GM19372 (cell line): ENCODE results near the gene PLEKHO1.
"Not testable (repeated sequence)": the region's sequence is repeated elsewhere in the genome, so short reads cannot be mapped to it uniquely, and the experiment has no call there.

Experiments
- ATAC-seq: cut with Tn5 transposase; IDR thresholded peaks from one replicate; pipeline ENCODE4 v1.9.1; 2021; ENCODE audit warnings: mild to moderate bottlenecking, low read depth, moderate library complexity; ENCODE audit not compliant: unreplicated experiment

The PLEKHO1 gene, protein sequence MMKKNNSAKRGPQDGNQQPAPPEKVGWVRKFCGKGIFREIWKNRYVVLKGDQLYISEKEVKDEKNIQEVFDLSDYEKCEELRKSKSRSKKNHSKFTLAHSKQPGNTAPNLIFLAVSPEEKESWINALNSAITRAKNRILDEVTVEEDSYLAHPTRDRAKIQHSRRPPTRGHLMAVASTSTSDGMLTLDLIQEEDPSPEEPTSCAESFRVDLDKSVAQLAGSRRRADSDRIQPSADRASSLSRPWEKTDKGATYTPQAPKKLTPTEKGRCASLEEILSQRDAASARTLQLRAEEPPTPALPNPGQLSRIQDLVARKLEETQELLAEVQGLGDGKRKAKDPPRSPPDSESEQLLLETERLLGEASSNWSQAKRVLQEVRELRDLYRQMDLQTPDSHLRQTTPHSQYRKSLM

GRCh38 chr1:150149271-150150132 is at the start of gene PLEKHO1:
PLEKHO1 (plus strand) TSS chr1:150149916; CDS start chr1:150150258, 342 bp downstream.
- ATAC-seq = peak; percentile 51

DNA sequence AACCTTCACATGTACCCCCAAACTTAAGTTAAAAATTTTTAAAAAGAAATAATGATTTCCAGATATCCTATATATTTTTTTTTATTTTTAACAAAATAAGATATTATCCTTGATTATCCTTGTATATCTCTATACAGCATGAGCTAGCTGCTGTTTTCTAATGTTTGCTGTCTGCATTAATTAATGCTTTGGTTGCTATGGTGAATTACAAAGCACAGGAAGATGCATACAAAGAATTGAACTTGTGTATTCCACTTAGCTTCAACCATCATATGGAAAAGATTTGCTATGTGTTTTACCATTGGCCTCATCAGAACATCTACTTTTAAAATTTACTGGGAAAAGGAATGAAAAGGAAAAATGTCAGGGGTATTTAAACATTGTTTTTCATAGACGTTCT is 46.7 kb upstream of the PLEKHO1 start:
- no peak for ATAC-seq

DNA sequence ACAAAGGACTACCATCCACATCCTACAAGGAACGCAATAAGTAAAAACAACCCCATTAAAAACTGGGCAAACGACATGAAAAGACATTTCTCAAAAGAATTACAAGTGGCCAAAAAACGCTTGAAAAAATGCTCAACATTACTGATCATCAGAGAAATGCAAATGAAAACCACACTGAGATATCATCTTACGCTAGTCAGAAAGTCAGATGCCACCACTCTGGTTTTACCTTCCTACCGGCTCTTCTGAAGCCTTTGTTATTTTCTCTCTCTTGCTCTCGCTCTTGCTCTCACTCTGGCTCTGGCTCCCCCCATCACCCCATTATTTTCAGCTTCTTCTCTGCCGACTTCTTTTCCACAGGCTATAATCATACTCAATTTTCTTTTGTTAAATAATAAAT is 43.4 kb upstream of the PLEKHO1 start:
- no peak for ATAC-seq

- ATAC-seq = no peak
Observed at GRCh38 chr1:150109586-150109985, 40.1 kb upstream of the PLEKHO1 start.

DNA sequence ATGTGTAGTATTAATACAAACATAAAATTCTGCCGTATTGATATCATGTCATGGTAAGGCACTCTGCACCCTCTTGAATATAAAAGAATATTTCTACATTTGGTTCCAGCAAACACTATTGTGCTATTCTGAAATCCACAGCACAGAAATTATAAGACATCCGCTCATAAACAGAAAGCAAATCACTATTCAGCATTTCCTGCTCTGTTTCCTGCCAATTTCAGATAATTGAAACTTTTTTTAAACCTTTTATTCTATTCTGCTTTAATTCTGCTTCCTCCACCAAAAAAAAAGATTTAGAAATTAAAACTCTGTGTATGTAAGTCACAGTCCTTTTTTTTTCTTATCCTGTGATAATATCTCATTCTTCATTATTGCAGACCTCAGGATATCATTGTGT is 39.6 kb upstream of the PLEKHO1 start:
- no peak for ATAC-seq

- no peak for ATAC-seq
Observed at GRCh38 chr1:150111670-150112069, 38.0 kb upstream of the PLEKHO1 start.

DNA sequence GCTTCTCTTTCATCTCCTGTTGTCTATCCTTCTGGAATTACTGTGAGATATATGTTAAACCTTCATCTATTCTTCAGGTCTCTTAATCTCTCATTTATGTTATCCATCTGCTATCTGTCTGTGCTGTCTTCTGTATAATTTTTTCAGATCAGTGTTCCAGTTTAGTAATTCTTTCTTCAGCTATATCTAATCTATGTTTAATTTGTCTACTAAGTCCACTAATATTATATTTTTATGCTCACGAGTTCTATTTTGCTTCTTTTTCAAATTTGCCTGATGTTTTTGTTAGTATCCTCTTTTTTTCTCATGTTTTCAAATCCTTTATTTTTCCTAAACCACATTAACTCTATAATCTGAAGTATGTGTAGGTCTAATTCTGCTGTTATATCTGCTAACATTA is 34.6 kb upstream of the PLEKHO1 start:
- ATAC-seq = no peak

DNA sequence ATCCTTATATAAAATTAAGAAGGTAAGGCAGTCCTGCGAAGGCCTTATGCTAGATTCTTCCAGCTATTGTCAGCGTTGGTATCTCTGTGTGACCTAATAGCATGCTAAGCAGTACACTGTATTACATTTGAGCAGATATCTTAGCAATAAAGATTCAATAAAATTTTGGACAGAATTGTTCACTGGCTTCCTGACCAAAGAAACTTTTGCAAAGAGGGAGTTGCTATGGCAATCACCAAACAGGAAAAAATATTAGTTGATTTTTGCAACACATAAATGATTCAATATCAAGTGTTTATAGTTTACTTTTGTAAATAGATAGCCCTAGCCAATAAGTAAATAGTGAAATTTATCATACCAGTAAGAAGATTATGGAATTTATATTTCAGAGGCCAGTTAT is 31.0 kb upstream of the PLEKHO1 start:
- no peak for ATAC-seq

DNA sequence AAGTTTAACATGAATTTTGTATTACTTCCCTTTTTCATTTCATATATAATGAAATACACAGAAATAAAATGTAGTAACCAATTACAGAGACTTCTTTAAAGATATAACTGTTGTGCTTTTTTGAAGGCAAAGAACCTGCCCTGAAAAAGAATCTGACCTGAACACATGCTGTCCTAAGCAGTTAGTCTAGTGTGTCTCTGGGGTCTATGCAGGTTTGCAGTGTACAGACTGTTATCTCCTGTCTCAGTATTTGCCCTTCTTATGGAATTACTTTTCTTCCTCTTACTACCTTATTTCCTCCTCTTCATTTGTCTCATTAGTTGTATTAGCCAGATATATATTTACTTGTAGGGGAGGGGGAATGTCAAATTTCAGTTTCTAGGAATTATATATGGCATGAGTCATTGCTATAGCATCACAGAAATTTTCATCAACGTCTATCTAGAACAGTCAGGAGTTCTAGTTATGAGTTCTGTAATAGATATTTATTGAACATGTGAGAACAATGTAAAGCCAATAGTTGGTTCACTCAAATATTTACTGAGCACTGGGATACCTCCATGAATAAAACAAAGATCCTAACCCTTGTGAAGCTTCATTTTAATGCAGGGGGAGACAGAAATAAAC is 28.4 kb upstream of the PLEKHO1 start:
- ATAC-seq = no peak

DNA sequence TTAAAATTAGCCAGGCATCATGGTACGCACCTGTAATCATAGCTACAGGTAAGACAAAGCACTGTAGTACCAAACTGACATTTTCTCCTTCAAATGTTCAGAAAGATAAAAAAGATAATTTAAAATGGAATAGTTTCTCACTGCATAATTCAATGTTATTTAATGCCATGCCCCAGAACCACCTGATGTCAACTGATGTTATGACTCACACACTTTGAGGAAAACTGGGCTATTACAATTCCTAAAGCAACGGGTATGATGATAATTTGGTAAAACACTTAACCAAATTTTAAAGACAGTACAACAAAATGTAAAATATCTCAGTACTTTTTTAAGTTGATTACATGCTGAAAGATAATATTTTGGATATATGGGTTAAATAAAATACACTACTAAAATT is 22.9 kb upstream of the PLEKHO1 start:
- ATAC-seq = no peak

DNA sequence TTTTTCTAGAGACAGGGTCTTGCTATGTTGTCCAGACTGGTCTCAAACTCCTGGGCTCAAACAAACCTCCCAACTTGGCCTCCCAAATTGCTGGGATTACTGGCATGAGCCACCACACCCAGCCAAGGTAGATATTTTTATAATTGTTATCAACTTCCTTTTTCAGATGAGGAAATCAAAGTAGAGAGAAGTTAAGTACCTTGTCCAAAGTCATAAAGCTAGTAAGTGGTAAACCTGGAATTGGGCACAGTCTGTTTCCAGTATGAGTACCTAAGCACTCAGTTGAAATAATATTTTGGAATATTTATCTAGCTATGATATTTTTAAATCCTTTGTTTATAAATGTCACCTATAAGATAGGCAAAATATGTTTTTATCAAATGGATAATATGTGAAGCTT is 22.3 kb upstream of the PLEKHO1 start:
- no peak for ATAC-seq

GRCh38 chr1:150127868-150128267 is 21.8 kb upstream of the PLEKHO1 start:
- no peak for ATAC-seq

DNA sequence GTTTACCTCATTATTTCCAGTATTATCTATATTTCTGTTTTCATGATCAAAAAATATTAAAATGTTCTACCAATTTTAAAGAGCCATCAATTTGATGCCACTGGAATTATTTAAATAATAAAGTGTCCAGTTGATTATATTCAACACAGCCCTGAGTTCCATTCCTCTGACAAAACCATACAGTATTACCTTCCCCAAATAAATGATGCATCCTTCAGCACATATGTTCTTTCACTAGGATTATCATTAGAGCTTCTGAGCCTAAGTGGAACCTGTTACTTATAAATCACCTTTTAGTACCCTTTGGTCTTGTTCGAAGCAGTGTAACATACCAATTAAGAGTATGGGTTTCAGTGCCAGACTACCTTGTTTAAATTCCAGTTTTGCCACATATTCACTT is 17.3 kb upstream of the PLEKHO1 start:
- no peak for ATAC-seq

DNA sequence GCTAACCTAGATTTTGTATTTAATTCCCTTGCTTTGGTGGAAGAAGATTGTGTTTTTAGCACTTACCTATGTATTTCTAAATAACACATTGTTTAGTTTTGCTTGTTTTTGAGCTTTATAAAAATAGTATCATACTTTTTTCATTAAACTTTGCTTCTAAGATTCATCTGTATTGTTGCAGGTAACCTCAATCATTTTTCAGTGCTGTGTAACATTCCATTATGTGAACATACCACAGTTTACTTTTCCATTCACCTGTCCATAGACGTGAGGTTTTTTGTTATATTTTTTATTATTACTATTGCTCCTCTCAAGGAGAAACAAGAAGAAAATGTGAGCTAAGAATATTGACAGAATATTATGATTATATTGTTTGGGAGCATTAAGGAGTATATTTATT is 15.2 kb upstream of the PLEKHO1 start:
- no peak for ATAC-seq

- ATAC-seq = not testable (repeated sequence)
Observed at GRCh38 chr1:150135400-150135799, 14.3 kb upstream of the PLEKHO1 start.

- no peak for ATAC-seq
Observed at GRCh38 chr1:150138044-150138443, 11.7 kb upstream of the PLEKHO1 start.

GRCh38 chr1:150141452-150141851 is 8.3 kb upstream of the PLEKHO1 start:
- ATAC-seq = no peak

GRCh38 chr1:150142083-150142482 is 7.6 kb upstream of the PLEKHO1 start:
- no peak for ATAC-seq

- no peak for ATAC-seq
Observed at GRCh38 chr1:150144606-150145005, 5.1 kb upstream of the PLEKHO1 start.

GRCh38 chr1:150146016-150146415 is 3.7 kb upstream of the PLEKHO1 start:
- not testable (repeated sequence) for ATAC-seq

DNA sequence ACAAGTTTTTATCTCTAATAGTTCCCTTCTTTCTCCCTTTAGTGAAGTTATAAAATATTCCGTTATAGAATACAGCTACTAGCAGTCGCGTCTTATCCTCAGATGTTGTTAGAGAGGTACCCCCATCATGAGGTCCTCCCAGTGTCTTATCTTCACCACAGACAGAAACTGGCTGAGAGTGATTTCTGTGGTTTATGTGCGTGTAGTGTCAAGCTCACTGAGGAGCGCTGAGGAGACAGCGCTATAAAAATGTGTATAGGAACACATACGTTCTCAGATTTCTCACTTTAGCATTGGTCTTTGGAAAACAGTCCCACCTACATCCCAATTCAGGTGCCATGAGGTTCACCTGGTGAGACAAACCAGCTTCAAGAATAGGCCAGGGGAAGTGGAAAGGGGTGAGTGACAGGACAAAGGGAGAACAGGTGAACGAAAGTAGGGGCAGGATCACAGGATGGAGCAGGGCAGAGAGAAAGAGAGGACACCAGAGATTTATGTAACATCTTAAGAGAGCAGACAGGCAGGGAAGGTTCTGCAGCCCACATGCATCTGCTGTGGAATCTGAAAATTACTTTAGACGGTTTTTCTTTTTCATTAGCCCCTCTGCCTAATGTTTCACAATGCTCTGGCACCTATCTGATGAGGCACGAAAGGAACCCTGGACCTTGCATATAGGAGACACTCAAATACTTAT is 2.7 kb upstream of the PLEKHO1 start:
- ATAC-seq = no peak
